ES-I3 (cell line): ENCODE data around the gene HUNK.

Source experiments
- H3K36me3 ChIP-seq: 2 replicates; pipeline ENCODE4 v1.6.1; 2013; ENCODE audit warnings: mild to moderate bottlenecking, low read length, control low read depth, moderate library complexity; ENCODE audit not compliant: insufficient read depth
- H3K4me1 ChIP-seq: 2 replicates; pipeline ENCODE4 v1.6.1; 2013; ENCODE audit warnings: mild to moderate bottlenecking, control low read depth, low read length; ENCODE audit not compliant: insufficient read depth
- H3K9ac ChIP-seq: 2 replicates; pipeline ENCODE4 v1.6.1; 2013; ENCODE audit warnings: low read depth, mild to moderate bottlenecking, low read length, moderate library complexity
- H3K9me3 ChIP-seq: 2 replicates; pipeline ENCODE4 v1.6.1; 2013; ENCODE audit warnings: mild to moderate bottlenecking, low read length, moderate library complexity; ENCODE audit not compliant: control insufficient read depth, insufficient read depth

Gene HUNK

DNA sequence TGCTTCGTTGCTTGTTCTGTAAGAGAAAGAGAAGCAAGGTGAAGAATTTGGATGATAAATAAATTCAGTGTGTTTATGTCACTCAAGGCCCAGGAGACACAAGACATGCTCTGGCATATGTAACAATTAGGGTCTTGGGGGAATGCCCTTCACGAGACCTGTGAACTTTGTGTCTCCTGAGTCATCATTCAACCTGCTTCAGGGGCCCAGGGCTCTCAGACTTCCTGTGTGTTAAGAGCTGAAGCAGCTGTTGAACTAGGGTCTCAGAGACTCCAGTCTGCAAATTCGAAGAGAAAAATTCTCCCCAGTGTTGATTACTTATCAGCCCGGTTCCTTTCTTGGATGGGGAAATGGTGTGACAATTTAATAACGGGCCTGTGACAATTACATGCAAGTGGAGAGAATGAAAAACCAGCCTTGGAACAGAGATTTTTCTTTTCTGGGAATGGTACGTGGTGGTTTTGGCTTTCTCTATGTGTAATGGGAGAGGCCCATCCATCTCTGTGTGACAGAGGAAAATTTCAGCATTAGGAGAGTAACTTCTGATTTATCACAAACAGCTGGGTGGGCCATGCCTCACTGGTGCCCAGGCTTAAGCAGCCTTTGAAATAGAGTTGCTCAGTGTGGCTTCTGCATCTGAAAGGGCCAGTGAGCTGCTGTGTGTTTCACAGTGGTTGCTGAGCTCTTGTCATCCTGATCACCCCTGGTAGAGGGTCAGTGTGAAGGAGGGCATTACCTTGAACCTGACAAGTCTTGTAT lies 22.4 kb downstream of the HUNK start:
- H3K9me3 ChIP-seq: no peaks in the 10 kb centered on the region
- no peaks in the 10 kb centered on the region for H3K36me3 ChIP-seq
- peaks cover 31% of the 10 kb centered on the region for H3K4me1 ChIP-seq
- H3K9ac ChIP-seq: 0 out of 2 replicates have a peak overlapping the region, but pooled peaks have one; percentile 6

GRCh38 chr21:31896019-31896418 lies 23.2 kb downstream of the HUNK start:
- H3K4me1 ChIP-seq: peaks cover 31% of the 10 kb centered on the region
- no peaks in the 10 kb centered on the region for H3K9me3 ChIP-seq
- no peak overlapping the region for H3K9ac ChIP-seq
- H3K36me3 ChIP-seq: no peaks in the 10 kb centered on the region

- no peak overlapping the region for H3K9ac ChIP-seq
- H3K9me3 ChIP-seq: no peaks in the 10 kb centered on the region
- H3K4me1 ChIP-seq: peaks cover 31% of the 10 kb centered on the region
- no peaks in the 10 kb centered on the region for H3K36me3 ChIP-seq
Measured at GRCh38 chr21:31897311-31897710, 24.5 kb downstream of the HUNK start.

- Histone ChIP-seq H3K9ac (no peak overlapping the region), H3K36me3 (no peaks in the 10 kb centered on the region), H3K4me1 (peaks cover 17% of the 10 kb centered on the region), H3K9me3 (no peaks in the 10 kb centered on the region)
Measured at GRCh38 chr21:31898933-31899630, 26.3 kb downstream of the HUNK start.

DNA sequence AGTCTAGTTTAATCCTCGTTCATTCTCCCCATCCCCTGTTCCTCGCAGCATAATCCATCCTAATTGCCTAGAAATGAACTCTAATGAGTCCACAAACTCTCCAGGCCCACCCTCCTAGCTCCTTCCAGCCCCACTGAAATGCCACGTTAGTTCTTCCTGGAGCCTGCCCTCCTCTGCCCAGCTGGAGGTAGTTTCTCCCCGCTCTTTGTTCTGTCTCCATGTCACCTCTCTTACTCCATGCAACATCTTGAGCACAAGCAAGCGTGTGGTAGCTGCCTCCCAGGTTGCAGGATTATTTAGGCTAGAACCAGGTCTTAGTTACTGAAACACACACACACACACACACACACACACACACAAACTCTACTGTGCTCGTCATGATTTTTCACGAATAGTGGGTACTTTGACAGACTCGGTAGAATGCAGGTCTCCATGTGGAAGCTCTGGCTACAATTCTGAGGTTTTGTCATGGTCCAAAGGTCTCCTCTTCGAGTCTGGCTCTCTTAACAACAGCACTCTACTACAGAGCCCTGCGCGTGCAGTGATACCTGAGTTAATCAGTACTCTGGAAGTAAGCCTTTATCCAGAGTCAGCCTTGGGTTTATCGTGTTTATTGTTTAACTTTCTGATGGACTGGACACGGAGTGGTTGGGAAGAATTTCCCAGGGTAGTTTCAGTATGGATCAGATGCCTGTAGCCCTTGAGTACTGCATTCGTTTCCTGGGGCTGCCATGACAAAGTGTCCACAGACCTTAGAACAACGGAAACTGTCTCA lies 27.5 kb downstream of the HUNK start:
- no peak overlapping the region for H3K9ac ChIP-seq
- no peaks in the 10 kb centered on the region for H3K36me3 ChIP-seq
- H3K9me3 ChIP-seq: no peaks in the 10 kb centered on the region
- peaks cover 5% of the 10 kb centered on the region; the same call in 1 of the 2 replicates for H3K4me1 ChIP-seq

DNA sequence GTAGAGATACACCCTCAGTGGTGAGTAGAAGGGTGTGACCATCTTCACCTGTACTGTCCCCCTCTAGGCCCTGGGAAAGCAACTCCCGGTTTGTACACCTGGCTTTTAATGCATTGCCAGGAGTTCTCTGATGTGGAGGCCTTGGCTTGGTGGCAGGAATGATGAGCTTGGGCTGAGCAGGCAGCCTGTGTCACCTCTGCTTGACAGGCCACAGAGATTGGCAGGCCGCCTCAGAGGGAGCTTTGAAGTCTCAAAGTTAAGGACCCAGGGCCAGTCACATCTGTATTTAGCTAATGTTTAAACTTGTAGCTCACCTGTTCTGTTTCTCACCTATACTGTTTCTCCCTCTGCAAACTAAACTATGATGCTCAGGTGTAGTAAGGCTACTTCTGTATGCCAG lies 28.5 kb downstream of the HUNK start:
- no peaks in the 10 kb centered on the region for H3K4me1 ChIP-seq
- no peaks in the 10 kb centered on the region for H3K36me3 ChIP-seq
- H3K9me3 ChIP-seq: no peaks in the 10 kb centered on the region
- no peak overlapping the region for H3K9ac ChIP-seq

DNA sequence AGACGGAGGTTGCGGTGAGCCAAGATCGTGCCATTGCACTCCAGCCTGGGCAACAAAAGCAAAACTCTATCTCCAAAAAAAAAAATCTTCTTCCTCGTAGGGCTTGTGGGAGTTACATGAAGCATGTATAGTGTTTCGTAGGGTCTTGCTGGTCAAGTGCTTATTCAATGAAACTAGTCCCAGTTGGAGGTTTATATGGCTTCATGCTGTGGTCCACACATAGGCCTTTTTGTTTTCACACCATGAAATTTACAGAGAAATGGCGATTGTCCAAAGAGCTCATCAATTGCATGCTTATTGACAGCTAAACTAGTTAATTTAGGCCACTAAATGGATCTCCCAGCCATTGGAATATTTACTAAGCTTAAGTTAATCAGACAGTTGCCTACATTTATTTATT lies 29.6 kb downstream of the HUNK start:
- Histone ChIP-seq H3K4me1 (no peaks in the 10 kb centered on the region), H3K9ac (no peak overlapping the region), H3K36me3 (no peaks in the 10 kb centered on the region), H3K9me3 (no peaks in the 10 kb centered on the region)

DNA sequence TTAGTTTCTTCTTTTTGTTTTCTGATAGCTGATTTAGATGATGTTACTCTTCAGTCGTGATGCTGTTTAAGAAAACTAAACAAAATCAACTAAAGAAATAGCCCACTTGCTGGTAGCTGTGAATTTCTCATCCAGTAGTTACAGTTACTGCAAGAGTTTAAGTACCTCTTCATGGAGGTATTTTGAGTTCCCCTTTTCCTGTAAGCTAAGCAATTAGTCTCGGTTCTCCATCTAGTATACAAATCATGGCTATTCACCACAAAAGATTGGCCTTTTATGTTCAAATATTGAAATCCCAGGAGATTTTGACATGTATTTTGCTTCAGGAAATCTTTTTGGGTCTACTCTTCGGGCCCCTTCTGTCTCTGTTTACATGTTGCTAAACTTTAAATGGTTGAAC lies 31.1 kb downstream of the HUNK start:
- H3K36me3 ChIP-seq: no peaks in the 10 kb centered on the region
- no peak overlapping the region for H3K9ac ChIP-seq
- H3K4me1 ChIP-seq: peaks cover 5% of the 10 kb centered on the region

DNA sequence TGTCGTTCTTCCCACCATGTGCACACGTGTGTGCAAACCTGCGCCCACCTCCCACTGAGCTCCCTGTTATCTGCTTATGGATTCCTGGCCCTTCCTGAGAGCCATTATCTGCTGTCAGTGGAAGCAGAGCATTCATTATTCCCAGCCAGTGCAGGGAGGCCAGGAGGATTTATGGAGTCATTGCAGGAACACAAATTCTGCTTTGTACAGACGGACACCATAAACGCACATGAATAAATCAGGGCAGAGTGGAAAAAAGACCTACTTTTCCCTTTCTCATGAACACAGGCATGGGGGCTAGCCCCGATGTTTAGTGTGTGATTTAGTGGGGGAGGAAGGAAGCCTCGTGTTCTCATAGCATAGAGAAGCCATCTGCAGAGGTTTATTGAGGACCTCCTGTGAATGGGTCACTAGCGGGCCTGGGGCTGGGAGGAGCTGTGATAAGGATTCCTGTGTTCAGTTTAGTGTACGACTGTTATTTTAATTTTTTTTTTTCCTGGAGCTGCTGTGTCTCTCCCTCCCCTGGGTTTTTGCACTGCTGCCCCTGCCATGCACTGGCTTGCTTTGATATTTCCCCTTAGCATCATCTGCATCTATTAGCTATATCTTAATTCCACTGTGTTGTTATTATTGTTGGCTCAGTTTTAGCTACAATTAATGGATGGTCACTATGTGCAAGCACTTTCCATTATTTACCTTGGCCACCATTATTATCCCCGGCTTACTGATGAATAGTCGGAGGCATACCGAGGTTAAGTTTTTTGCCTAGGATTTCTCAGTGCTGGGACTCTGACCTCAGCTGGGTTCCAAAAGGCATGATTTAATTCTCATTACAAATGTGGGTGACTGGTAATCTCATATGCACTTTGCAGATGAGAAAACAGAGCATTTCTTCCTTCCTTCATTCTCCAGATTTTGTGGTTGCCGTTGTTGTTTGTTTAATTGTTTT lies 33.0 kb downstream of the HUNK start:
- peaks cover 19% of the 10 kb centered on the region for H3K4me1 ChIP-seq
- no peaks in the 10 kb centered on the region for H3K36me3 ChIP-seq
- H3K9ac ChIP-seq: no peak overlapping the region
- H3K9me3 ChIP-seq: no peaks in the 10 kb centered on the region

More for the DNA sequence above, 31.1 kb downstream of the HUNK start:
- H3K9me3 ChIP-seq: no peaks in the 10 kb centered on the region

GRCh38 chr21:31908106-31909031 lies 35.5 kb downstream of the HUNK start:
- H3K4me1 ChIP-seq: peaks cover 32% of the 10 kb centered on the region
- H3K9ac ChIP-seq: no peak overlapping the region

DNA sequence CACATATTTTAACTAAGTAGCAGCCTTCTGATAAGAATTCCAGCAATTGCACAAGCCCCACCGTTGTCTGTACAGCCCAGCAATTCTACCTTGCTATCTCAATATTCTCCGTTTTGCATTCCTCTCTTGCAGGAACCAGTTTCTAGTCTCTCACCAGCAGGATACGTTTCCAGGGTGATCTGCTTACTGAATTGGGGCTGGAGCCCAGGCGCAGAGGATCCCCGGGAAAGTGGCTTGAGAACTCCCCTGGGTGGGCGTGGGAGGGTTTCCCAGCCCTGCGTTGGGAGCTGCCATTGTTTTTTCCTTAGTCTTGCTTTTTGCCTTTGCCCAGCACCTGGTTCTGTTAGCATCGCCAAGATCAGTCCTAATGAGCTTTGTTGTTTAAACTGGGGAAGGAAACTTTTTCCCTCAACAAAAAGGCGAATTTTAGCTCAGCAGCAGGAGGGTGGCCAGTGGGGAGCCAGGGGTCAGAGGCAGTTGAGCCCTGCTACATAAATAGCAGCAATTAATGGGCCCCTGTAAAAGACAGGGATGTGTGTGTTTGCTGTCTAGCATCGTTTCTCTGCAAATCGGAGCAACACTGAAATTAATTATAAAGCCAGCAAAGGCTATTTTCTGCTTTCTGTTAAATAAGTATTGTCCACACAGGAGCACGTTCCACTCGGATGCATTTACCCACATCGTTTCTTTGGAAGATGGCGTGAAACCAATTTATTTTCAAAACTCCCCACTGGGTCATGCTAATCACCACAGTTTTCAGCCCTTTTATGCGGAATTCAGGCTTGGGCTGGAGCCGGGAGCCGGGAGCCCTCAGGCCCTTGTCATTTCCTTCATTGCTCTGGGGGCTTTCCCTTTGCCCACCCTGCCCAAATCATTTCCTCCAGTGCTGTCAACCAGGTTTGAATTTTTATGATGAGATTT lies 36.6 kb downstream of the HUNK start:
- Histone ChIP-seq H3K9me3 (no peaks in the 10 kb centered on the region), H3K4me1 (peaks cover 32% of the 10 kb centered on the region), H3K9ac (peak overlapping the region; percentile 30), H3K36me3 (no peaks in the 10 kb centered on the region)

More at GRCh38 chr21:31908106-31909031, 35.5 kb downstream of the HUNK start:
- Histone ChIP-seq H3K36me3 (no peaks in the 10 kb centered on the region), H3K9me3 (no peaks in the 10 kb centered on the region)

- peaks cover 32% of the 10 kb centered on the region for H3K4me1 ChIP-seq
- no peaks in the 10 kb centered on the region for H3K9me3 ChIP-seq
- no peaks in the 10 kb centered on the region for H3K36me3 ChIP-seq
- H3K9ac ChIP-seq: no peak overlapping the region; the same call in 1 of the 2 replicates
Measured at GRCh38 chr21:31910074-31910470, 37.3 kb downstream of the HUNK start.
